ENCODE measurements around the gene BSCL2.
A peak's percentile ranks its signal among the peaks of the same experiment; 100 is the strongest.

The BSCL2 gene

DNA sequence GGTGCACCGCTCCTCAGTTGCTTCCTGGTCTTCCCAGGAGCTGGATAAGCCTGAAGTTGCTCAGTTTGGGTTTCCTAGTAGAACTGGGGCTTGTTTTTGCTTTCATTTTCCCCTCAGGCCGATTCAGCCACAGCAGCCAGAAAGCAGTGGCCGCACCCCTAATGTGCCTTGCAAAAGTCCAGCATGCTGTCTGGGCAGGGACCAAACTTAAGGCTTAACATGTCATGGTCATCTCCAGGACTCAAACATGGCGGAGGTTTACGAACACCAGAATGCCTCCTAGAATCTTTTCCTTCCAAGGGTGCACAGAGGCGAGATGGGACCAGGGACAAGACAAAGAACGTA, 2.7 kb upstream of the BSCL2 start:
- TF ChIP-seq, protein P1, sequence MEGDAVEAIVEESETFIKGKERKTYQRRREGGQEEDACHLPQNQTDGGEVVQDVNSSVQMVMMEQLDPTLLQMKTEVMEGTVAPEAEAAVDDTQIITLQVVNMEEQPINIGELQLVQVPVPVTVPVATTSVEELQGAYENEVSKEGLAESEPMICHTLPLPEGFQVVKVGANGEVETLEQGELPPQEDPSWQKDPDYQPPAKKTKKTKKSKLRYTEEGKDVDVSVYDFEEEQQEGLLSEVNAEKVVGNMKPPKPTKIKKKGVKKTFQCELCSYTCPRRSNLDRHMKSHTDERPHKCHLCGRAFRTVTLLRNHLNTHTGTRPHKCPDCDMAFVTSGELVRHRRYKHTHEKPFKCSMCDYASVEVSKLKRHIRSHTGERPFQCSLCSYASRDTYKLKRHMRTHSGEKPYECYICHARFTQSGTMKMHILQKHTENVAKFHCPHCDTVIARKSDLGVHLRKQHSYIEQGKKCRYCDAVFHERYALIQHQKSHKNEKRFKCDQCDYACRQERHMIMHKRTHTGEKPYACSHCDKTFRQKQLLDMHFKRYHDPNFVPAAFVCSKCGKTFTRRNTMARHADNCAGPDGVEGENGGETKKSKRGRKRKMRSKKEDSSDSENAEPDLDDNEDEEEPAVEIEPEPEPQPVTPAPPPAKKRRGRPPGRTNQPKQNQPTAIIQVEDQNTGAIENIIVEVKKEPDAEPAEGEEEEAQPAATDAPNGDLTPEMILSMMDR (IDR thresholded peaks at IDR 0.05; ENCODE audit: low read depth, low read length, missing control alignments) = no peak
- no peak for DNase-seq (ENCODE audit: extremely low read depth, low read depth)
- H3K4me3 ChIP-seq (replicated peaks; ENCODE audit: low read depth, low read length) = peak overlapping the region; percentile 46

DNA sequence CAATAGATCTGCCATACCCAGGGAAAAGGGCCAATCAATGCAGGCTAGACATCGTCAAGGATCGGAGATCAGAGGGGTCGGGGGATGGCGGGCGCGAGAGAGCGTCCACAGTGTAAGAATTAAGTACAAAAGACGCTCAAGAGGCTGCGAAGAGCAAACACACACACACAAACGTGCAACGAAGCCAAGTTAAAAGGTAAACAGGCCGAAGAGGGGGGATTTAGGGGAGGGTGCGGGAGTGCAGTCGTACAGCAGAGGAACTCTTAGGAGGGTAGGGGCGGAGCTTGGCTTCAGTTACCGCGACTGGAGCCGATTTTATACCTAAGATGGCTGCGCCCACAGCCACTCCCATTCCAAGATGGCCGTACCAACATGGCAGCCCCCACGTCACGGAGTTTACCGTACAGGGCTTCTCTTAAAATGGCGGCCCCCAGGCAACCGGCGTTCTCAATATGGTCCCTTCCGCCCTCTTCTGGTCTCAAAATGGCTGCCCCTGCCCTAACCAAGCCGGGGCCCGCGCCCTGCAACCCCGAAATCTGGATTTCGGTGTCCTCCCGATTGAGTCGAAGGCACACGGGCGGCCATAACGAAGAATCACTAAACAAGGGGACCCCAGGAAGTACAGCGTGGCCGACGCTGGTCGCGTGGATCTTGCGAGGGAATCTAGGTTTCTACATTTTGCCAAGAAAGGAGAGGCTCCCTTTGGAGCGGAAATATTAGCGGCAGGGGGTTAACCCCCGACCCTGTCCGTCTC, 2.2 kb upstream of the BSCL2 start:
- TF ChIP-seq, protein P1 (IDR thresholded peaks at IDR 0.05; ENCODE audit: low read depth, low read length, missing control alignments) = no peak
- peak overlapping the region; percentile 46 for H3K4me3 ChIP-seq (replicated peaks; ENCODE audit: low read depth, low read length)
- DNase-seq (ENCODE audit: extremely low read depth, low read depth) = peak; percentile 95

DNA sequence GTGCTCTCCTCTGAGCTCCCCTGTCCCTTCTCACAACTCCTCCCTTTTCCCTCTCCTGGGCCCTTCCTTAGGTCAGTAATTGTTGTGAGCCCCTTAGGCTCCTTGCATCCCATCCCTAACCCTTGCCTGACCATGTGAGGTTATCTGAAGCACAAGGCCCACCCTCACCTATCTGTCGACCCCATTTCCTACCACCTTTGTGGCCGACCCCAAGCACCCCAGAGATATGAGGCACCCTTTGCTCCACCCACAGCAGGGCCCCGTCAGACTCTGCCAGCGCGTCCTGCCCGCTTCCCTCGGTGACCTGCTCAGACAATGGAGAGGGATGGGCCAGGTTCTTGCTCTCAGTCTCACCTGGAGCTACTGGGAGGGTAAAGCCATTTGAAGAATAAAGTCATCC, 1.6 kb upstream of the BSCL2 start:
- H3K4me3 ChIP-seq (replicated peaks; ENCODE audit: low read depth, low read length) = peak overlapping the region; percentile 46
- DNase-seq (ENCODE audit: extremely low read depth, low read depth) = no peak
- TF ChIP-seq, protein P1 (IDR thresholded peaks at IDR 0.05; ENCODE audit: low read depth, low read length, missing control alignments) = no peak

DNA sequence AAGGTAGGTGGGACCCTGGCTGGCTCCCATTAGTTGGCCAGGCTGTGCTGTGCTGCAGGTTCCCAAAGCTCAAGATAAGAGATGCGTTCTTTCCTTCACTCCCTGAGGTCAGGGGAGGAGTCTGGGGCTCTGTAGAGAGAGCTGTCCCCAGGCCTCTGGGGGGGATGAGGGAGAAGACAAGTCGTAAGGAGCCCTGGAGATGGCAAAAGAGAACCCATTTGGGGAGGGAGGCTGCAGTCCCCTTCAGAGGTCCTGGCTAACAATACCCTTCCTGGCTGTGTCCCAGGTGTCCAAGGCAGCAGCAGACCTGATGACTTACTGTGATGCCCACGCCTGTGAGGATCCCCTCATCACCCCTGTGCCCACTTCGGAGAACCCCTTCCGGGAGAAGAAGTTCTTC, 1.2 kb upstream of the BSCL2 start:
- no peak for DNase-seq (ENCODE audit: extremely low read depth, low read depth)
- 0 out of 2 replicates have a peak overlapping the region, but pooled peaks have one; percentile 46 for H3K4me3 ChIP-seq (replicated peaks; ENCODE audit: low read depth, low read length)
- TF ChIP-seq, protein P1 (IDR thresholded peaks at IDR 0.05; ENCODE audit: low read depth, low read length, missing control alignments) = no peak

DNA sequence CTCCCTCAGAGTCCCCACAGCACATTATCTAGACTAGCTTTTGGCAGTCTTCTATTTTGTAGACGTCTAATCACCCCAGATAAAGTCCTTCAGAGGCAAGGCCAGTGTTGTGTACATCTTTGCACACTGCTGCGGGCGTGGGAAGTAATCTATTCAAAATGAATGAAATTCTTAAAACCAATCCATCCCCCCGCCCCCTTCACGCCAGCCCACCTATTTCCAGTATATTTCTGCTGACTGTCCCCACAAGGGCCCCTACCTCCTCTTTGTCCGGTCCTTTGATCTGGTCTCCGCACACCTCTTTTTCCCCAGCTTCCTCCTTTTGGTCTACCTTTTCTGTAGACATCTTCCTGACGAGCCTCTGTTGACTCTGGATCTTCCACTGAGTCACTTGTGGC, 375 bp downstream of the BSCL2 start:
- DNase-seq (ENCODE audit: extremely low read depth, low read depth) = no peak
- no peak overlapping the region for H3K4me3 ChIP-seq (replicated peaks; ENCODE audit: low read depth, low read length)
- TF ChIP-seq, protein P1 (IDR thresholded peaks at IDR 0.05; ENCODE audit: low read depth, low read length, missing control alignments) = no peak

DNA sequence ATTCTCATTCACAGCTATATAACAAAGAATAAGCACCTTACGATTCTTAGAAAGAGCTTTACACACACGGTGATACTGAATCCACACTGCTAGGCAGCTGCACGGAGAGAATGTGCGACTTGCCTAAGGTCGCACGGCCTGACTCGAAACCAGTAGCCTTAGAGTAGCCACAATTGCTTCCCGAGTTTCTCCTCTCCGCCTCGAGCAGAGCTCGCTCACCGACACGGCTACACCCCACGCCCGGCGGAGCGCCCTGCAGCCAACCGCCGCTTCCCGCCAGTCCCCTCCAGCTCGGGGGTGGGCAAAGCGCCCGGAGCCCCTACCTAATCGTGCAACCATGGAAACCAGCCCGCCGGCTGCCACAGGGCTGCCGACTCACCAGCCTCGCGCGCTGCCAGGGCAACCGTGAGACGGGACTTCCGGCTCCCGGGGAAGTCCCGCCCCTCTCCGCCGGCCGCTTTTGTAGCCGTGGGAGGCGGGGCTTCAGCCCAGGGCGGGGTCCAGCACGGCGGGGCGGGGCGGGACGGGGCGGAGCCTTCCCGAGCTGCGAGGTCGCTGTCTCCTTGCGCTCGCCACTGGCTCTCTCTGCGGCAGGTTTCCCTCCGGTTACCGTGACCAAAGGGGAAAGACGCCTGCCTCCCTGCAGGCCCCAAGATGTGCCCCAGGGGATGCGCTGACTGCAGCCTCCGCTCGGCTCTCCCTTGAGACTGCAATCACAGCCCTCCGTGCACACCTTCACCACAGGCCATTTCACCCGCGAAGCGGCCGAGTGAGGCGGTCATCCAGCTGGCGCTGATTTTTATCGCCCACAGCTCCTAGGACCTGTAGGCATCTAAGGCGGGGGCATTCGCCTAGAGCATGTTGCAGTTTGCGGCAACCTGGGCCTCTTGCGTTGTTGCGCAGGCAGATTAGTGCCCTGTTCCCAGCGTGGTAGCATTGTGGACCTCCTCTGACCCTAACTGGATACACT, 1.1 kb downstream of the BSCL2 start:
- peak overlapping the region; percentile 70 for H3K4me3 ChIP-seq (replicated peaks; ENCODE audit: low read depth, low read length)
- peak; percentile 63 for DNase-seq (ENCODE audit: extremely low read depth, low read depth)
- TF ChIP-seq, protein P1 (IDR thresholded peaks at IDR 0.05; ENCODE audit: low read depth, low read length, missing control alignments) = no peak
